MM.1S (cell line): ENCODE data around the gene CCL17.

Source experiments
- DNase-seq: peaks from one replicate; pipeline ENCODE4 v3.0.0-alpha.2; 2015
- H2AFZ ChIP-seq: fragments of 300-600 bp; sonication (generic); 2 replicates; pipeline ENCODE4 v1.6.0; 2016; ENCODE audit warnings: antibody characterized with exemption, low read length
- H3F3A ChIP-seq: fragments of 300-600 bp; sonication (generic); 2 replicates; pipeline ENCODE4 v1.6.1; 2016; ENCODE audit warnings: mild to moderate bottlenecking, antibody characterized with exemption, low read length, moderate library complexity, mixed read lengths; ENCODE audit not compliant: insufficient read depth
- H3K27ac ChIP-seq: fragments of 300-600 bp; sonication (generic); 2 replicates; pipeline ENCODE4 v1.5.1; 2016; ENCODE audit warnings: mild to moderate bottlenecking, low read length
- H3K27me3 ChIP-seq: fragments of 300-600 bp; sonication (generic); replicated peaks from 2 replicates; pipeline ENCODE4 v1.6.0; 2016; ENCODE audit warnings: low read length; ENCODE audit not compliant: insufficient read depth
- H3K36me3 ChIP-seq: fragments of 300-600 bp; sonication (generic); replicated peaks from 2 replicates; pipeline ENCODE4 v1.6.1; 2016; ENCODE audit warnings: mild to moderate bottlenecking, low read length, mixed read lengths; ENCODE audit not compliant: insufficient read depth
- H3K4me1 ChIP-seq: fragments of 300-600 bp; sonication (generic); 2 replicates; pipeline ENCODE4 v1.6.1; 2016; ENCODE audit warnings: low read length, mixed read lengths
- H3K4me2 ChIP-seq: fragments of 300-600 bp; sonication (generic); 2 replicates; pipeline ENCODE4 v1.6.0; 2016; ENCODE audit warnings: low read depth, low read length
- H3K4me3 ChIP-seq: fragments of 300-600 bp; sonication (generic); 2 replicates; pipeline ENCODE4 v1.5.1; 2016; ENCODE audit warnings: low read length, mixed read lengths
- H3K79me2 ChIP-seq: fragments of 300-600 bp; sonication (generic); 2 replicates; pipeline ENCODE4 v1.6.1; 2016; ENCODE audit warnings: mixed run types, low read length, mixed read lengths
- H3K9ac ChIP-seq: fragments of 300-600 bp; sonication (generic); 2 replicates; pipeline ENCODE4 v1.6.1; 2016; ENCODE audit warnings: low read length, mixed read lengths
- H3K9me2 ChIP-seq: fragments of 300-600 bp; sonication (generic); replicated peaks from 2 replicates; pipeline ENCODE4 v1.6.1; 2016; ENCODE audit warnings: mild to moderate bottlenecking, low read length, mixed read lengths; ENCODE audit not compliant: insufficient read depth
- H3K9me3 ChIP-seq: fragments of 300-600 bp; sonication (generic); replicated peaks from 2 replicates; pipeline ENCODE4 v1.6.1; 2016; ENCODE audit warnings: mild to moderate bottlenecking, low read length, mixed read lengths; ENCODE audit not compliant: insufficient read depth
- H4K20me1 ChIP-seq: fragments of 300-600 bp; sonication (generic); 2 replicates; pipeline ENCODE4 v1.6.1; 2016; ENCODE audit warnings: mild to moderate bottlenecking, low read length, moderate library complexity, mixed read lengths; ENCODE audit not compliant: insufficient read depth
- EZH2 ChIP-seq: fragments of 300-600 bp; sonication (generic); optimal IDR thresholded peaks from 2 replicates; pipeline ENCODE3; 2017; ENCODE audit warnings: low read depth, mild to moderate bottlenecking, antibody characterized with exemption, low read length, mixed read lengths
- EZH2phosphoT487 ChIP-seq: fragments of 300-600 bp; sonication (generic); IDR thresholded peaks from 2 replicates; pipeline ENCODE4 v1.6.1; 2018; ENCODE audit warnings: antibody characterized with exemption, low read length
- TF ChIP-seq, protein P1 (sequence below): fragments of 300-600 bp; sonication (generic); IDR thresholded peaks from 2 replicates; pipeline ENCODE4 v1.5.1; 2016; ENCODE audit warnings: antibody characterized with exemption, low read length, mixed read lengths

Gene CCL17

GRCh38 chr16:57384248-57385070 lies 20.1 kb upstream of the CCL17 start:
- Histone ChIP-seq H3K79me2 (no peaks in the 10 kb centered on the region), H3K4me2 (no peak overlapping the region), H3K9me3 (no peaks in the 10 kb centered on the region), H3F3A (no peaks in the 10 kb centered on the region), H3K4me3 (no peak overlapping the region), H2AFZ (no peak overlapping the region), H3K27me3 (no peaks in the 10 kb centered on the region), H3K9ac (no peak overlapping the region), H3K4me1 (no peaks in the 10 kb centered on the region), H3K27ac (no peak overlapping the region), H3K36me3 (no peaks in the 10 kb centered on the region), H4K20me1 (no peaks in the 10 kb centered on the region), H3K9me2 (no peaks in the 10 kb centered on the region)
- DNase-seq: no peak
- no peak for TF ChIP-seq EZH2
- TF ChIP-seq, protein P1, sequence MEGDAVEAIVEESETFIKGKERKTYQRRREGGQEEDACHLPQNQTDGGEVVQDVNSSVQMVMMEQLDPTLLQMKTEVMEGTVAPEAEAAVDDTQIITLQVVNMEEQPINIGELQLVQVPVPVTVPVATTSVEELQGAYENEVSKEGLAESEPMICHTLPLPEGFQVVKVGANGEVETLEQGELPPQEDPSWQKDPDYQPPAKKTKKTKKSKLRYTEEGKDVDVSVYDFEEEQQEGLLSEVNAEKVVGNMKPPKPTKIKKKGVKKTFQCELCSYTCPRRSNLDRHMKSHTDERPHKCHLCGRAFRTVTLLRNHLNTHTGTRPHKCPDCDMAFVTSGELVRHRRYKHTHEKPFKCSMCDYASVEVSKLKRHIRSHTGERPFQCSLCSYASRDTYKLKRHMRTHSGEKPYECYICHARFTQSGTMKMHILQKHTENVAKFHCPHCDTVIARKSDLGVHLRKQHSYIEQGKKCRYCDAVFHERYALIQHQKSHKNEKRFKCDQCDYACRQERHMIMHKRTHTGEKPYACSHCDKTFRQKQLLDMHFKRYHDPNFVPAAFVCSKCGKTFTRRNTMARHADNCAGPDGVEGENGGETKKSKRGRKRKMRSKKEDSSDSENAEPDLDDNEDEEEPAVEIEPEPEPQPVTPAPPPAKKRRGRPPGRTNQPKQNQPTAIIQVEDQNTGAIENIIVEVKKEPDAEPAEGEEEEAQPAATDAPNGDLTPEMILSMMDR: no peak
- TF ChIP-seq EZH2phosphoT487: no peak

- Histone ChIP-seq H3K4me1 (no peaks in the 10 kb centered on the region), H3K9ac (no peak overlapping the region), H2AFZ (no peak overlapping the region), H3K27ac (no peak overlapping the region), H3K4me2 (no peak overlapping the region), H3K9me3 (no peaks in the 10 kb centered on the region), H3K9me2 (no peaks in the 10 kb centered on the region), H3F3A (no peaks in the 10 kb centered on the region), H3K27me3 (no peaks in the 10 kb centered on the region), H4K20me1 (no peaks in the 10 kb centered on the region), H3K4me3 (no peak overlapping the region), H3K79me2 (no peaks in the 10 kb centered on the region), H3K36me3 (no peaks in the 10 kb centered on the region)
- TF ChIP-seq, protein P1: no peak
- TF ChIP-seq EZH2phosphoT487 (no peak), EZH2 (no peak)
- DNase-seq: no peak
Measured at GRCh38 chr16:57385083-57385482, 19.5 kb upstream of the CCL17 start.

DNA sequence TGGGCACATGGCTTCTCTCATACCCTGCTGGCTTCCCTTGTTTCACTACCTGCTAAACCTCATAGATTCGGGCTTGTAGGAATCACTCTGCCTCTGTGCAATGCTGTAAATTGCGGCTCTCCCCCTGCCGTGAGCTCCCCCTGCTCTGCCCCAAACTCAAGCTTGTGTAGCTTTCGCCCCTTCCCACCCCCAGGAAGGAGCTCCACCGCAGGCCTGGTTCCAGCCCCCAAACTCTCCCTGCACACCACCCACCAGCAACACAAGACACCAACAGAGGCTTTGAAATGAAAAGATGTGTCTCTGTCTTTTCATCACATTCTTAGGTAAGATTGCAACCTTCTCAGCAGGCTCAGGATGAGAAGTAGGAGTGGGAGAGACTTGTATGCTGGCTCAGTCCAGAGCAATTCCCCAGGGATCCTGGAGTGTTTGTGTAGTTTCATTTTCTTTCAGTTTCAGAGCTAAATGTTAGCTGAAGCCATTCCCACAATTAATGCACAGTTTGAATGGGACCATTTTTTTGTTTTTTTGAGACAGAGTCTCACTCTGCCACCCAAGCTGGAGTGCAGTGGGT lies 18.1 kb upstream of the CCL17 start:
- H3K4me3 ChIP-seq: no peak overlapping the region
- no peaks in the 10 kb centered on the region for H3K4me1 ChIP-seq
- H3K9ac ChIP-seq: no peak overlapping the region
- TF ChIP-seq EZH2: no peak
- no peak for TF ChIP-seq EZH2phosphoT487
- TF ChIP-seq, protein P1: no peak
- no peak overlapping the region for H2AFZ ChIP-seq
- H3K36me3 ChIP-seq: no peaks in the 10 kb centered on the region
- H3K27ac ChIP-seq: no peak overlapping the region
- no peaks in the 10 kb centered on the region for H4K20me1 ChIP-seq
- H3F3A ChIP-seq: no peaks in the 10 kb centered on the region
- no peak for DNase-seq
- H3K9me3 ChIP-seq: no peaks in the 10 kb centered on the region
- no peak overlapping the region for H3K4me2 ChIP-seq
- H3K9me2 ChIP-seq: no peaks in the 10 kb centered on the region
- H3K27me3 ChIP-seq: no peaks in the 10 kb centered on the region
- no peaks in the 10 kb centered on the region for H3K79me2 ChIP-seq
